HepG2 (cell line): Measurements from ENCODE around the gene ARFGAP1. TPM values are rescaled to one million over a fixed set of nuclear protein-coding genes. Genes with fewer than 3 reads are reported as not detected.

Experiments
- ELF1 ChIP-seq: sonication (generic); formaldehyde crosslinking; IDR thresholded peaks from 2 replicates; pipeline ENCODE4 v1.4.0; 2020; ENCODE audit warnings: missing genetic modification reagents
- FOXK2 ChIP-seq: fragments of 450-650 bp; IDR thresholded peaks from 2 replicates; pipeline ENCODE4 v1.6.1; 2016
- GABPB1 ChIP-seq: IDR thresholded peaks from 2 replicates; pipeline ENCODE4 v1.6.1; 2016; ENCODE audit warnings: mild to moderate bottlenecking, missing genetic modification reagents, moderate library complexity, missing compliant biosample characterization
- KDM5B ChIP-seq: sonication (generic); formaldehyde crosslinking; IDR thresholded peaks from 2 replicates; pipeline ENCODE4 v1.4.0; 2020; ENCODE audit warnings: missing genetic modification reagents, mild to moderate bottlenecking, borderline replicate concordance
- MAZ ChIP-seq, 2 experiments: sonication (generic) in 1 of 2; formaldehyde crosslinking in 1 of 2; IDR thresholded peaks; 2 replicates each; pipeline versions ENCODE4 v1.5.0 to v1.6.1; 2012 to 2020; ENCODE audit warnings: low read depth in 2 of 2, mild to moderate bottlenecking in 2 of 2, borderline replicate concordance in 1 of 2, improper control_type of control experiment in 1 of 2, low read length in 1 of 2, missing genetic modification reagents in 1 of 2, moderate library complexity in 1 of 2
- PHF8 ChIP-seq: sonication (generic); formaldehyde crosslinking; IDR thresholded peaks from 2 replicates; pipeline ENCODE4 v1.5.0; 2020; ENCODE audit warnings: missing genetic modification reagents
- SPEN ChIP-seq: sonication (generic); formaldehyde crosslinking; IDR thresholded peaks from 2 replicates; pipeline ENCODE4 v1.5.1; 2020; ENCODE audit warnings: low read depth, mild to moderate bottlenecking, missing genetic modification reagents
- SRSF1 ChIP-seq: fragments of 200-400 bp; formaldehyde crosslinking; optimal IDR thresholded peaks from 2 replicates; pipeline ENCODE3; 2017; ENCODE audit warnings: mild to moderate bottlenecking, low read depth, low read length, moderate library complexity
- polyA plus RNA-seq, 8 experiments: library from polyadenylated mRNA; depleted of rRNA in 3 of 8; stranded (reverse) in 7 of 8; unstranded in 1 of 8; fragments of >200 nt; fragmentation: Illumina TruSeq in 4 of 8; extraction: Trizol in 4 of 8; gene quantifications; 2 replicates each; pipeline versions ENCODE4 v1.2.1 to v1.2.3, GENCODE V29; 2011 to 2016; ENCODE audit warnings: low read depth in 4 of 8, missing spikeins in 1 of 8, mixed read lengths in 1 of 8; ENCODE audit not compliant: insufficient read depth in 1 of 8
- total RNA-seq, 5 experiments: library from RNA; depleted of rRNA; stranded (reverse); fragments of >200 nt; fragmentation: Illumina TruSeq; extraction: Trizol; gene quantifications; 2 replicates each; pipeline ENCODE4 v1.2.3, GENCODE V29; 2016; ENCODE audit warnings: low read depth in 1 of 5
- TF ChIP-seq, protein P1 (sequence below), 2 experiments: sonication (generic) in 1 of 2; formaldehyde crosslinking in 1 of 2; IDR thresholded peaks; 2 replicates each; pipeline versions ENCODE4 v1.4.0 to v1.6.1; 2018 to 2020; ENCODE audit warnings: missing genetic modification reagents in 2 of 2, borderline replicate concordance in 1 of 2, low read depth in 1 of 2, mild to moderate bottlenecking in 1 of 2, missing biosample characterization in 1 of 2
- TF ChIP-seq, protein P2 (sequence below): sonication (generic); formaldehyde crosslinking; IDR thresholded peaks from 2 replicates; pipeline ENCODE4 v1.4.0; 2020; ENCODE audit warnings: mild to moderate bottlenecking, low read depth, missing genetic modification reagents
- TF ChIP-seq, protein P3 (sequence below): sonication (generic); formaldehyde crosslinking; IDR thresholded peaks from 2 replicates; pipeline ENCODE4 v1.8.0; 2022; ENCODE audit warnings: mild to moderate bottlenecking, missing genetic modification reagents, moderate library complexity
- TF ChIP-seq, protein P4 (sequence below): sonication (generic); formaldehyde crosslinking; IDR thresholded peaks from 2 replicates; pipeline ENCODE4 v1.4.0; 2020; ENCODE audit warnings: missing genetic modification reagents
- TF ChIP-seq, protein P5 (sequence below): IDR thresholded peaks from 2 replicates; pipeline ENCODE4 v1.6.1; 2016; ENCODE audit warnings: low read depth, missing genetic modification reagents, missing compliant biosample characterization

ARFGAP1 gene
- total and polyA plus RNA-seq, 2 of the 13 experiments (the other 11 are each of a cell fraction or from before 2014, with no cell fraction given), result 132 TPM

DNA sequence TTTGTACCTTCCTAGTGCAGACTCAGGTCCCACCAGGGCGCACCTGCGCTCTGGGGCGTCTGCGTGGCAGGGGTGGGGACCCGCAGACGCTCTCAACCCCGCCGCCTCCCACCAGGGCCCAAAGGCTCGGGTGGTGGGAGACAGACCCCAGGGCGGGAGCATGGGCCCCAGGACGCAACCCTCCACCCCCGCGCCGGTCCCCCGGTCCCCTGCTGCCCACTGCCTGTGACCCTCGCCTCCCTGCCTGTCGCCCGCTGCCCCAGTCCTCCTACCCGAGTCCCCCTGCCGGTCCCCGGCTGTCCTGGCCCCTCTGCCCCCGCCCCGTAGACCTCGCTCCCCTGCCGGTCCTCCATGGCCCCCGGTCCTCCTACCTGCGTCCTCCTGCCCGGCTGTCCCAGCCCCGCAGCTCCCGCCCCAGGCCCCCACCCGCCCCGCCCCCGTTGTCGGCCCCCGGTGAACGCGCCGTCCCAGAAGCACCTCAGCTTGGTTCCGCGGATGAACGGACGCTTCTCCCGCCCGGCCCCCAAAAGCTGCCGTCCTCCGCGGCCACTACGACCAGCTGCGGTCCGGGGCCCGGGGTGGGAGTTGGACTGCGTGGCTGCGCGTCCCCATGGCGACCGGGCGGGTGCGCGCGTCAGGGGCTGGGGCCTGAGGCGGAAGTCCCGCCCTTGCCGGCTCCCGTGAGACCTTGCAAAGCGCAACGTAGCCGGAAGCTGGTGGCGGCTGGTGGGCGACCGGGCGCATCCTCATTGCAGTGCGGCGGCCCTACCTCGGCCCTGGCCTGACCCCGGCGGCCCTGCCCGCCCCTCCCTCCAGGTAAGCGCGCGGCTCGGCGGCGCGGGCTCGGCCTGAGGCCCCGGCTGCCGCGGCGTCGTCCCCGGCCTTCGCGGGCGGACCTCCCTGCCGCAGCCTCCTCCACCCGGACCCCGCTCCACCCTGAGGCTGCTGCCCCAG lies at the start of gene ARFGAP1 (continued):
- TF ChIP-seq, protein P1, sequence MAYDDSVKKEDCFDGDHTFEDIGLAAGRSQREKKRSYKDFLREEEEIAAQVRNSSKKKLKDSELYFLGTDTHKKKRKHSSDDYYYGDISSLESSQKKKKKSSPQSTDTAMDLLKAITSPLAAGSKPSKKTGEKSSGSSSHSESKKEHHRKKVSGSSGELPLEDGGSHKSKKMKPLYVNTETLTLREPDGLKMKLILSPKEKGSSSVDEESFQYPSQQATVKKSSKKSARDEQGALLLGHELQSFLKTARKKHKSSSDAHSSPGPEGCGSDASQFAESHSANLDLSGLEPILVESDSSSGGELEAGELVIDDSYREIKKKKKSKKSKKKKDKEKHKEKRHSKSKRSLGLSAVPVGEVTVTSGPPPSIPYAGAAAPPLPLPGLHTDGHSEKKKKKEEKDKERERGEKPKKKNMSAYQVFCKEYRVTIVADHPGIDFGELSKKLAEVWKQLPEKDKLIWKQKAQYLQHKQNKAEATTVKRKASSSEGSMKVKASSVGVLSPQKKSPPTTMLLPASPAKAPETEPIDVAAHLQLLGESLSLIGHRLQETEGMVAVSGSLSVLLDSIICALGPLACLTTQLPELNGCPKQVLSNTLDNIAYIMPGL (CRISPR knock-in tag; IDR thresholded peaks at IDR 0.05; ENCODE audit: borderline replicate concordance in 1 of 2, low read depth in 1 of 2), result peak; percentile 83 to 92; a peak in 3 of 4 replicates
- TF ChIP-seq FOXK2, result no peak
- peak; percentile 68 for TF ChIP-seq MAZ (IDR thresholded peaks at IDR 0.05; ENCODE audit: borderline replicate concordance, low read depth, low read length)
- peak; percentile 89 for TF ChIP-seq MAZ (CRISPR knock-in tag; IDR thresholded peaks at IDR 0.05; ENCODE audit: low read depth)
- peak; percentile 77 for TF ChIP-seq SRSF1
- TF ChIP-seq, protein P2, sequence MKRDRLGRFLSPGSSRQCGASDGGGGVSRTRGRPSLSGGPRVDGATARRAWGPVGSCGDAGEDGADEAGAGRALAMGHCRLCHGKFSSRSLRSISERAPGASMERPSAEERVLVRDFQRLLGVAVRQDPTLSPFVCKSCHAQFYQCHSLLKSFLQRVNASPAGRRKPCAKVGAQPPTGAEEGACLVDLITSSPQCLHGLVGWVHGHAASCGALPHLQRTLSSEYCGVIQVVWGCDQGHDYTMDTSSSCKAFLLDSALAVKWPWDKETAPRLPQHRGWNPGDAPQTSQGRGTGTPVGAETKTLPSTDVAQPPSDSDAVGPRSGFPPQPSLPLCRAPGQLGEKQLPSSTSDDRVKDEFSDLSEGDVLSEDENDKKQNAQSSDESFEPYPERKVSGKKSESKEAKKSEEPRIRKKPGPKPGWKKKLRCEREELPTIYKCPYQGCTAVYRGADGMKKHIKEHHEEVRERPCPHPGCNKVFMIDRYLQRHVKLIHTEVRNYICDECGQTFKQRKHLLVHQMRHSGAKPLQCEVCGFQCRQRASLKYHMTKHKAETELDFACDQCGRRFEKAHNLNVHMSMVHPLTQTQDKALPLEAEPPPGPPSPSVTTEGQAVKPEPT (CRISPR knock-in tag), result no peak
- peak; percentile 96 for TF ChIP-seq GABPB1
- 0 out of 2 replicates have a peak, but pooled peaks have one; percentile 65 for TF ChIP-seq KDM5B (CRISPR knock-in tag)
- TF ChIP-seq, protein P3, sequence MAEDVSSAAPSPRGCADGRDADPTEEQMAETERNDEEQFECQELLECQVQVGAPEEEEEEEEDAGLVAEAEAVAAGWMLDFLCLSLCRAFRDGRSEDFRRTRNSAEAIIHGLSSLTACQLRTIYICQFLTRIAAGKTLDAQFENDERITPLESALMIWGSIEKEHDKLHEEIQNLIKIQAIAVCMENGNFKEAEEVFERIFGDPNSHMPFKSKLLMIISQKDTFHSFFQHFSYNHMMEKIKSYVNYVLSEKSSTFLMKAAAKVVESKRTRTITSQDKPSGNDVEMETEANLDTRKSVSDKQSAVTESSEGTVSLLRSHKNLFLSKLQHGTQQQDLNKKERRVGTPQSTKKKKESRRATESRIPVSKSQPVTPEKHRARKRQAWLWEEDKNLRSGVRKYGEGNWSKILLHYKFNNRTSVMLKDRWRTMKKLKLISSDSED (CRISPR knock-in tag), result 0 out of 2 replicates have a peak, but pooled peaks have one; percentile 19
- TF ChIP-seq SPEN (CRISPR knock-in tag), result peak; percentile 99
- TF ChIP-seq PHF8 (CRISPR knock-in tag), result peak; percentile 92
- TF ChIP-seq ELF1, result peak; percentile 92
- TF ChIP-seq, protein P4, sequence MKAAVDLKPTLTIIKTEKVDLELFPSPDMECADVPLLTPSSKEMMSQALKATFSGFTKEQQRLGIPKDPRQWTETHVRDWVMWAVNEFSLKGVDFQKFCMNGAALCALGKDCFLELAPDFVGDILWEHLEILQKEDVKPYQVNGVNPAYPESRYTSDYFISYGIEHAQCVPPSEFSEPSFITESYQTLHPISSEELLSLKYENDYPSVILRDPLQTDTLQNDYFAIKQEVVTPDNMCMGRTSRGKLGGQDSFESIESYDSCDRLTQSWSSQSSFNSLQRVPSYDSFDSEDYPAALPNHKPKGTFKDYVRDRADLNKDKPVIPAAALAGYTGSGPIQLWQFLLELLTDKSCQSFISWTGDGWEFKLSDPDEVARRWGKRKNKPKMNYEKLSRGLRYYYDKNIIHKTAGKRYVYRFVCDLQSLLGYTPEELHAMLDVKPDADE (CRISPR knock-in tag), result peak; percentile 68; the same call in 1 of the 2 replicates
- TF ChIP-seq, protein P5, sequence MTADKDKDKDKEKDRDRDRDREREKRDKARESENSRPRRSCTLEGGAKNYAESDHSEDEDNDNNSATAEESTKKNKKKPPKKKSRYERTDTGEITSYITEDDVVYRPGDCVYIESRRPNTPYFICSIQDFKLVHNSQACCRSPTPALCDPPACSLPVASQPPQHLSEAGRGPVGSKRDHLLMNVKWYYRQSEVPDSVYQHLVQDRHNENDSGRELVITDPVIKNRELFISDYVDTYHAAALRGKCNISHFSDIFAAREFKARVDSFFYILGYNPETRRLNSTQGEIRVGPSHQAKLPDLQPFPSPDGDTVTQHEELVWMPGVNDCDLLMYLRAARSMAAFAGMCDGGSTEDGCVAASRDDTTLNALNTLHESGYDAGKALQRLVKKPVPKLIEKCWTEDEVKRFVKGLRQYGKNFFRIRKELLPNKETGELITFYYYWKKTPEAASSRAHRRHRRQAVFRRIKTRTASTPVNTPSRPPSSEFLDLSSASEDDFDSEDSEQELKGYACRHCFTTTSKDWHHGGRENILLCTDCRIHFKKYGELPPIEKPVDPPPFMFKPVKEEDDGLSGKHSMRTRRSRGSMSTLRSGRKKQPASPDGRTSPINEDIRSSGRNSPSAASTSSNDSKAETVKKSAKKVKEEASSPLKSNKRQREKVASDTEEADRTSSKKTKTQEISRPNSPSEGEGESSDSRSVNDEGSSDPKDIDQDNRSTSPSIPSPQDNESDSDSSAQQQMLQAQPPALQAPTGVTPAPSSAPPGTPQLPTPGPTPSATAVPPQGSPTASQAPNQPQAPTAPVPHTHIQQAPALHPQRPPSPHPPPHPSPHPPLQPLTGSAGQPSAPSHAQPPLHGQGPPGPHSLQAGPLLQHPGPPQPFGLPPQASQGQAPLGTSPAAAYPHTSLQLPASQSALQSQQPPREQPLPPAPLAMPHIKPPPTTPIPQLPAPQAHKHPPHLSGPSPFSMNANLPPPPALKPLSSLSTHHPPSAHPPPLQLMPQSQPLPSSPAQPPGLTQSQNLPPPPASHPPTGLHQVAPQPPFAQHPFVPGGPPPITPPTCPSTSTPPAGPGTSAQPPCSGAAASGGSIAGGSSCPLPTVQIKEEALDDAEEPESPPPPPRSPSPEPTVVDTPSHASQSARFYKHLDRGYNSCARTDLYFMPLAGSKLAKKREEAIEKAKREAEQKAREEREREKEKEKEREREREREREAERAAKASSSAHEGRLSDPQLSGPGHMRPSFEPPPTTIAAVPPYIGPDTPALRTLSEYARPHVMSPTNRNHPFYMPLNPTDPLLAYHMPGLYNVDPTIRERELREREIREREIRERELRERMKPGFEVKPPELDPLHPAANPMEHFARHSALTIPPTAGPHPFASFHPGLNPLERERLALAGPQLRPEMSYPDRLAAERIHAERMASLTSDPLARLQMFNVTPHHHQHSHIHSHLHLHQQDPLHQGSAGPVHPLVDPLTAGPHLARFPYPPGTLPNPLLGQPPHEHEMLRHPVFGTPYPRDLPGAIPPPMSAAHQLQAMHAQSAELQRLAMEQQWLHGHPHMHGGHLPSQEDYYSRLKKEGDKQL, result 0 out of 2 replicates have a peak, but pooled peaks have one; percentile 36
